Measurements from ENCODE around the gene RAVER1. TPM values are rescaled to one million over a fixed set of nuclear protein-coding genes. Genes with fewer than 3 reads are reported as not detected.
"Not testable (repeated sequence)": the region's sequence is repeated elsewhere in the genome, so short reads cannot be mapped to it uniquely, and the experiment has no call there.

Gene RAVER1
- total RNA-seq, 1 experiment from 2014 or later = 48.3 TPM

- no peak for DNase-seq (ENCODE audit: low read depth)
These were observed 41.6 kb downstream of the RAVER1 start for GRCh38 chr19:10291554-10292205.

DNA sequence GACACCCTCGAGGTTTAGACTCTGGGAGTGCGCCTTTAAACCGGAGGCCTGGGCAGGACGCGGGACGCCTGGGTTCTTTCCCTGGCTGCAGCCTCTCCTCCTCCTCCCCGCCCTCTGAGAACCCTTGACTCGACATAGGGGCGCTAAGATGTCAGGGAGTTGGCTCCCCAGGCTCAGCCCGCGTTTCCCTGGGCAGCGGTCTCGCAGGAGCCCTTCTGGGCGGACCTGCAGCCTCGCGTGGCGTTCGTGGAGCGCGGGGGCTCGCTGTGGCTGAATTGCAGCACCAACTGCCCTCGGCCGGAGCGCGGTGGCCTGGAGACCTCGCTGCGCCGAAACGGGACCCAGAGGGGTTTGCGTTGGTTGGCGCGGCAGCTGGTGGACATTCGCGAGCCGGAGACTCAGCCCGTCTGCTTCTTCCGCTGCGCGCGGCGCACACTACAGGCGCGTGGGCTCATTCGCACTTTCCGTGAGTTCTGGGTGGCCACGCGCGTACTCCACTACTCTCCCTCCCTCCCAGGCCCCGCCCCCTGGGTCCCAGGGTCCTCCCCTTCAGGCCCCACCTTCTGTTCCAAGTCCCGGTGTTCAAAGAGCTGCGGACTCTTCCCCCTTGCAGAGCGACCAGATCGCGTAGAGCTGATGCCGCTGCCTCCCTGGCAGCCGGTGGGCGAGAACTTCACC, 42.3 kb downstream of the RAVER1 start:
- no peak for DNase-seq (ENCODE audit: low read depth)

DNA sequence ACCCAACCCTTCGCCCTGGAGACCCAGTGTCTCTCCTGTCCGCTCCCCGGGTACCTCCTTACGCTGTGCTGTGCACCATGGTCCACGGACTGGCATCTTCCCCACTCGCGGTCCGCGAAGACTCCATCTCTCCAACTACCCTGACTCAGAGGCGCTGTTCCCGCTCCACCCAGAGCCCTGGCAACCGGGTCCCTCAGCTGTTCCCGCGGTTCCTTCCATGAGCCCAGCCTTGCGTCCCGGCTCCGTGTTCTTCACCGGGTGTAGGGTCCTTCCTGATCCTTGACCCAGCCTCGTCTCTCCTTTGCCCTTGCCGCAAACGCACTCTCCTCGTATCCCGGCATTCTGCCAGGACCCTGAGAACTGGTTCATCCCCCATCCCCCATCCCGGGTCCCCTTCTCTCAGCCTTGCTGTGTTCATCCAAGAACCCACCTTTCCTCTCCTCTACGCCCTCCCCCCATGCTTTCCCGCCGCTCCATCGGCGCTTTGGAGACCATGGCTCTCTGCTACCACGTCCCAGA, 42.9 kb downstream of the RAVER1 start:
- DNase-seq (ENCODE audit: low read depth) = no peak

- no peak for DNase-seq (ENCODE audit: low read depth)
These were observed 43.4 kb downstream of the RAVER1 start, which contains the start of gene ICAM5 for GRCh38 chr19:10289836-10290356. Gene ICAM5 (plus strand): TSS chr19:10289952. CDS start chr19:10290044, 92 bp downstream.

DNA sequence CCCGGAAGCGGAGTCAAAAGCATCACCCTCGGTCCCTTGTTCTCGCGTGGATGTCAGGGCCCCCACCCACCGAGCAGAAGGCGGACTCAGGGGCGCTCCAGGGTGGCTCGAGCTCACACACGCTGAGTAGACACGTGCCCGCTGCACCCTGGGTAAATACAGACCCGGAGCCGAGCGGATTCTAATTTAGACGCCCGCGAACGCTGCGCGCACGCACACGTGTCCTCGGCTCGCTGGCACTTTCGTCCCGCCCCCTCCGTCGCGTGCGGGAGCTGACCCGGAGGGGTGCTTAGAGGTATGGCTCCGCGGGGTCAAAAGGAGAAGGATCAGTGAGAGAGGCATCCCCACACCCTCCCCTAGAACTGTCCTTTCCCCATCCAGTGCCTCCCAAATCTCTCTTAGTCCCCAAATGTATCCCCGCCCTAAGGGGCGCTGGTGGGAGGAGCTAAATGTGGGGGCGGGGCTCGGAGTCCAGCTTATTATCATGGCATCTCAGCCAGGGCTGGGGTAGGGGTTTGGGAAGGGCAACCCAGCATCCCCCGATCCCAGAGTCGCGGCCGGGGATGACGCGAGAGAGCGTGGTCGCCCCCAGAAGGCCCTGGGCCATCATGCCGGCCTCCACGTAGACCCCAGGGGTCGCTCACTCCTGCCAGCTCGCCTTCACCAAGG, 44.0 kb downstream of the RAVER1 start:
- DNase-seq (ENCODE audit: low read depth) = no peak

- DNase-seq (ENCODE audit: low read depth) = no peak
These were observed 44.6 kb downstream of the RAVER1 start for GRCh38 chr19:10288662-10289166.

- DNase-seq (ENCODE audit: low read depth) = no peak
These were observed 46.3 kb downstream of the RAVER1 start, which contains the start of gene ICAM4 for GRCh38 chr19:10286803-10287737. Gene ICAM4 (plus strand): TSS chr19:10286955. CDS start chr19:10287013, 58 bp downstream.

DNA sequence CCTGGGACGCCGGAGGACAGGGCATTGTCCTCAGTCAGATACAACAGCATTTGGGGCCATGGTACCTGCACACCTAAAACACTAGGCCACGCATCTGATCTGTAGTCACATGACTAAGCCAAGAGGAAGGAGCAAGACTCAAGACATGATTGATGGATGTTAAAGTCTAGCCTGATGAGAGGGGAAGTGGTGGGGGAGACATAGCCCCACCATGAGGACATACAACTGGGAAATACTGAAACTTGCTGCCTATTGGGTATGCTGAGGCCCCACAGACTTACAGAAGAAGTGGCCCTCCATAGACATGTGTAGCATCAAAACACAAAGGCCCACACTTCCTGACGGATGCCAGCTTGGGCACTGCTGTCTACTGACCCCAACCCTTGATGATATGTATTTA, 47.9 kb downstream of the RAVER1 start:
- DNase-seq (ENCODE audit: low read depth) = no peak

DNA sequence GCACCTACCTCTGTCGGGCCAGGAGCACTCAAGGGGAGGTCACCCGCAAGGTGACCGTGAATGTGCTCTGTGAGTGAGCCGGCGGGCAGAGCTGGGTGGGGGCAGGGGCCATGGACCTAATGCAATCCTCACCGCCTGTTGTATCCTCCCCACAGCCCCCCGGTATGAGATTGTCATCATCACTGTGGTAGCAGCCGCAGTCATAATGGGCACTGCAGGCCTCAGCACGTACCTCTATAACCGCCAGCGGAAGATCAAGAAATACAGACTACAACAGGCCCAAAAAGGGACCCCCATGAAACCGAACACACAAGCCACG, 48.4 kb downstream of the RAVER1 start:
- no peak for DNase-seq (ENCODE audit: low read depth)

- no peak for DNase-seq (ENCODE audit: low read depth)
These were observed 49.0 kb downstream of the RAVER1 start for GRCh38 chr19:10284065-10284959.

DNA sequence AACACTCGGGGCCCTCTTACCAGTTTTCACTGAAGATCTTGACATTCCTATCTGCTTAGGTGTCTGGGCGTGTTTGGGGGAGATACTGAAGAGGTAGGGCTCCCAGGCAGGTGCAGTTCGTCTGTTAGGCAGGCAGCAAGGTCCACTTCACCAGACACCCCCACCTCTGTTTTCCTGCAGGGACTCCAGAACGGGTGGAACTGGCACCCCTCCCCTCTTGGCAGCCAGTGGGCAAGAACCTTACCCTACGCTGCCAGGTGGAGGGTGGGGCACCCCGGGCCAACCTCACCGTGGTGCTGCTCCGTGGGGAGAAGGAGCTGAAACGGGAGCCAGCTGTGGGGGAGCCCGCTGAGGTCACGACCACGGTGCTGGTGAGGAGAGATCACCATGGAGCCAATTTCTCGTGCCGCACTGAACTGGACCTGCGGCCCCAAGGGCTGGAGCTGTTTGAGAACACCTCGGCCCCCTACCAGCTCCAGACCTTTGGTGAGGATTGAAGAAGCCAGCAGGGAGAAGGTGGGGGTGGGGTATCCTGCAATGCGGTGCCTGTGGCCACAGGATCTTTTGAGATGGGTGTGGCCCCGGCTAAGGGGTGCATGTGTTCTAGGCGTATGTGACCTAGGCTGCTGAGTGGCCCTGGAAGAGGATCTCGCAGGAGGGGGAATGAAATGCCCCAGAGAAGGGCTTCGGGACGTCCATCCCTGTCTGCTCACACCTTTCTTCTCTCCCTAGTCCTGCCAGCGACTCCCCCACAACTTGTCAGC, 49.8 kb downstream of the RAVER1 start:
- DNase-seq (ENCODE audit: low read depth) = no peak

GRCh38 chr19:10282043-10282442, 51.3 kb downstream of the RAVER1 start:
- DNase-seq (ENCODE audit: low read depth) = not testable (repeated sequence)

DNA sequence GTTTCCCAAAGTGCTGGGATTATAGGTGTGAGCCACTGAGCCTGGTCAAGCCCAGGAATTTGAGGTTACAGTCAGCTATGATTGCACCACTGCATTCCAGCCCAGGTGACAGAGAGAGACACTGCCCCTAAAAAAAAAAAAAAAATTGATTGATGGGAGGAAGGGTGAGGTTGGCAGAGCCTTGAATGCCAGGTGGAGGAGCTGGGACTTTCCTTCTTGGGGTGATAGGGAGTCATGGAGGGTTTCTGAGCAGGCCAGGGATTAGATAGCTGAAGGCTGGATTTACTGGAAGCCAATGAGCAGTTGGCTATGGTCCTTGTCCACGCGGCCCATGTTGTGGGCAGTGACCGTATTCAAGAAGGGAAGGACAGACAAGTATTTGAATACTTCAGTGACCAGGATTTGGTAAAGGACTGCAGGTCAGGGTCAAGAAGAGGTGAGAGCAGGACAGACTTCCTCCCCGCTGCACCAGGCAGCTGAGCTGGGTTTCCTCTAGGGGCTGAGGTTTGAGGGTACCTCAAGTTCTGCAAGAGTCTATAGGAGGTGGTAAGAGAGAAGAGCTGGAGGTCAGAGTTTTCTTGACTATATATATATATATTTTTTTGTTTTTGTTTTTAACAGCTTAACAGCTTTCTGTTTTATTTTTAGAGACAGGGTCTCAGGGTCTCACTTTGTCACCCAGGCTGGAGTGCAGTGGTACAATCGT, 53.4 kb downstream of the RAVER1 start:
- DNase-seq (ENCODE audit: low read depth) = no peak

DNA sequence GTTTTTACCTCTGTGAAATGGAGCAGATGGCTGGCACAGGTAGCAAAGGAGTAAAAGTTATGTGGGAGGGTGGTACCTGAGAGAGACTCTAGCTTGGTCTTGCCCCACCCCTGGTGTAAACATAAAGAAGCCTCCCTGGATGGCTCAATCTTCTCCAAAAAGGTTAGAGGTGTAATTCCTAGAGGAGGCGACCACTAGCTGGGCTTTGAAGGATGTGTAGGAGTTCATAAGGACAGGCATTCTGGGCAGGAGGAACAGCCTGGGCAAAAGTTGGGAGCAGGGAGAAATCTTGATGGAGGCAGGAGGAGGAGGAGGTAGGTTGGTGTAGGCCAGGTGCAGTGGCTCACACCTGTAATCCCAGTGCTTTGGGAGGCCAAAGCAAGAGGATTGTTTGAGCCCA, 54.4 kb downstream of the RAVER1 start:
- DNase-seq (ENCODE audit: low read depth) = no peak

- DNase-seq (ENCODE audit: low read depth) = no peak
These were observed 55.3 kb downstream of the RAVER1 start for GRCh38 chr19:10277795-10278589.

GRCh38 chr19:10274589-10274988, 58.7 kb downstream of the RAVER1 start:
- DNase-seq (ENCODE audit: low read depth) = no peak

DNA sequence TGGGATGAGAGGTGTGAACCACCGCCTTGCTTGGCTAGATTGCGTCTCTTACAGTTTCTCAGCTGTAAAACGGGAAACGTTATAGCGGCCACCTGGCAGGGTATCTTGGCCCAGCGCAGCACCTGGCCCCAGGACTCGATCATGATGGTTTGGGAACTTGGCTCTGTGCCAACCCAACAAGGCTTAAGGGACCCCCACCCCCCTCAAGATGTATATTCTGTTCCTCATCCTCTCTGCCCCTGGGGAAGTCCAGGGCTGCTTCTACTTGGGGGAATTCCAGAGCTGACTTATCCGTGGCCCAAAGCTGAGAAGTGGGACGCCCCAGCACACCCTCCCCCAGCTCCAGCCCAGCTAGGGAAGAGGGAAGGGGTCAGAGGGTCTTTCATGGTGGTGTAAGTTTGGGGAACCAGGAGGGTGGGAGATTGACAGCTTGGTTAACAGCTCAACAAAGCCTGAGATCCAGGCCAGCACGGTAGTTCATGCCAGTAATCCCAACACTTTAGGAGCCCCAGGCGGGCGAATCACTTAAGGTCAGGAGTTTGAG, 61.7 kb downstream of the RAVER1 start:
- DNase-seq (ENCODE audit: low read depth) = no peak
